Measurements from ENCODE around the gene NECTIN2. TPM values are rescaled to one million over a fixed set of nuclear protein-coding genes. Genes with fewer than 3 reads are reported as not detected.

Gene NECTIN2
- total and polyA plus RNA-seq, 2 donors (not counting 1 experiment from before 2014, with no cell fraction given): 0.15 to 0.32 TPM

GRCh38 chr19:44820648-44821609 is 25.2 kb upstream of the NECTIN2 start:
- Mint-ChIP-seq H3K4me3 (no peak overlapping the region), H3K4me1 (no peaks in the 10 kb centered on the region)
- no peak for ATAC-seq (ENCODE audit: low read depth)

More at GRCh38 chr19:44820648-44821609, 25.2 kb upstream of the NECTIN2 start:
- H3K9me3 Mint-ChIP-seq (ENCODE audit: insufficient read depth): no peaks in the 10 kb centered on the region
- no peak overlapping the region for H3K4me2 ChIP-seq (replicated peaks; ENCODE audit: low read depth, low read length, poor library complexity, severe bottlenecking)
- H2AFZ ChIP-seq (ENCODE audit: insufficient read depth, low read depth, low read length, poor library complexity, severe bottlenecking): no peak overlapping the region
- 89% methylated on average over 15 of the region's 35 CpGs for WGBS (ENCODE audit: insufficient coverage)
- H3K9ac ChIP-seq (ENCODE audit: low read length): no peak overlapping the region
- DNase-seq: no peak
- H4K20me1 ChIP-seq (ENCODE audit: control insufficient read depth, insufficient read depth, low read length, poor library complexity, severe bottlenecking): no peaks in the 10 kb centered on the region
- H3K36me3 ChIP-seq (replicated peaks in 1 of 2; ENCODE audit: control extremely low read depth in 1 of 2, control insufficient read depth in 1 of 2, extremely low read depth in 1 of 2, insufficient read depth in 2 of 2, low read length in 1 of 2): no peaks in the 10 kb centered on the region
- POLR2A ChIA-PET: no interaction called here
- no peak overlapping the region for H3K4me3 ChIP-seq (ENCODE audit: control extremely low read depth in 1 of 5, extremely low read depth in 1 of 5, insufficient read depth in 1 of 5, low read depth in 2 of 5, low read length in 4 of 5)
- no peak overlapping the region for H3K27ac Mint-ChIP-seq
- TF ChIP-seq CTCF (IDR thresholded peaks at IDR 0.05): no peak
- TF ChIP-seq EZH2 (IDR thresholded peaks at IDR 0.05; ENCODE audit: borderline replicate concordance, insufficient read depth, low read depth, low read length, poor library complexity, severe bottlenecking): no peak
- H3K27ac ChIP-seq (ENCODE audit: low read length in 2 of 2): no peak overlapping the region
- H3K79me2 ChIP-seq (ENCODE audit: control insufficient read depth, insufficient read depth, low read length): no peaks in the 10 kb centered on the region
- no peaks in the 10 kb centered on the region for H3K27me3 ChIP-seq (replicated peaks in 1 of 4; ENCODE audit: control extremely low read depth in 1 of 4, control insufficient read depth in 3 of 4, insufficient read depth in 4 of 4, low read length in 3 of 4)
- H3K9me3 ChIP-seq (ENCODE audit: control extremely low read depth in 1 of 3, control insufficient read depth in 2 of 3, insufficient read depth in 1 of 3, low read length in 2 of 3): no peaks in the 10 kb centered on the region
- H3K4me1 ChIP-seq (ENCODE audit: control insufficient read depth in 2 of 2, insufficient read depth in 2 of 2, low read length in 2 of 2): no peaks in the 10 kb centered on the region
- CTCF ChIA-PET: interaction anchor here (0.9 kb wide), 1 partner anchor 249 kb away, joined by 3 read pairs; no protein-coding TSS in a partner anchor
- H3K27me3 Mint-ChIP-seq: peaks cover 11% of the 10 kb centered on the region
- intact Hi-C loops (cut with micrococcal nuclease): loop anchor here (10.0 kb wide), 1 partner anchor 384 kb away; no protein-coding TSS in a partner anchor

Data from B cell (primary cell).